Measurements from ENCODE around the gene CARD11. TPM values are rescaled to one million over a fixed set of nuclear protein-coding genes. Genes with fewer than 3 reads are reported as not detected.

The CARD11 gene
- total and polyA plus RNA-seq, 2 donors (not counting 1 experiment from before 2014, with no cell fraction given) = 129 to 135 TPM

DNA sequence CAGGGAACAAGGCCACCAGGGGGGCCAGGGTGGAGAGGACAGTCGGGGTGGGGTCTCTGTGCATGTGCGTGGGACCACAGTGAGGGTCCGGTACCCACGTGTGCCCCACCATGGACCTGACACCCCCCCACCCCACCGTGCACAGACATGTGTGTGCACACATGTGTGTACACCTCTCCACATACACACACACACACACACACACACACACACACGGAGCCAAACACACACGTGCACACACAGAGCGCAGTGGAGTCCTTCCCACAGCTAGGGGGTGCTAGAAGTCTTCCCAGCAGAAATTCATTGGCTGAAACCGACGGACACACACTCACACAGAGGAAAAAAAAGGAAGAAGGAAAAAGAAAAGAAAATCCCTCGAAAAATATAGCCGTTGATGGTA, 156.8 kb downstream of the CARD11 start:
- peaks cover 5% of the 10 kb centered on the region for H3K4me1 Mint-ChIP-seq
- CTCF ChIA-PET = interaction anchor here (0.8 to 4.6 kb wide), 12 partner anchors 11 to 786 kb away, joined by 3 to 38 read pairs (median 4); no protein-coding TSS in a partner anchor
- no peaks in the 10 kb centered on the region for H3K9me3 Mint-ChIP-seq (ENCODE audit: insufficient read depth)
- 20% methylated on average over 2 of the region's 12 CpGs for WGBS (ENCODE audit: insufficient coverage)
- no peak overlapping the region for H3K4me3 Mint-ChIP-seq
- Histone ChIP-seq H3K4me3 (ENCODE audit: control extremely low read depth in 1 of 5, extremely low read depth in 1 of 5, insufficient read depth in 1 of 5, low read depth in 2 of 5, low read length in 4 of 5) (no peak overlapping the region), H3K79me2 (ENCODE audit: control insufficient read depth, insufficient read depth, low read length) (no peaks in the 10 kb centered on the region), H4K20me1 (ENCODE audit: control insufficient read depth, insufficient read depth, low read length, poor library complexity, severe bottlenecking) (no peaks in the 10 kb centered on the region), H3K9ac (ENCODE audit: low read length) (no peak overlapping the region), H3K36me3 (replicated peaks in 1 of 2; ENCODE audit: control extremely low read depth in 1 of 2, control insufficient read depth in 1 of 2, extremely low read depth in 1 of 2, insufficient read depth in 2 of 2, low read length in 1 of 2) (no peaks in the 10 kb centered on the region), H3K27ac (ENCODE audit: low read length in 2 of 2) (no peak overlapping the region), H2AFZ (ENCODE audit: insufficient read depth, low read depth, low read length, poor library complexity, severe bottlenecking) (no peak overlapping the region), H3K27me3 (replicated peaks in 1 of 4; ENCODE audit: control extremely low read depth in 1 of 4, control insufficient read depth in 3 of 4, insufficient read depth in 4 of 4, low read length in 3 of 4) (no peaks in the 10 kb centered on the region), H3K4me2 (replicated peaks; ENCODE audit: low read depth, low read length, poor library complexity, severe bottlenecking) (peak overlapping the region; percentile 47), H3K9me3 (ENCODE audit: control extremely low read depth in 1 of 3, control insufficient read depth in 2 of 3, insufficient read depth in 1 of 3, low read length in 2 of 3) (no peaks in the 10 kb centered on the region), H3K4me1 (ENCODE audit: control insufficient read depth in 2 of 2, insufficient read depth in 2 of 2, low read length in 2 of 2) (peaks cover 0 to 4% of the 10 kb centered on the region in 2 donors)
- POLR2A ChIA-PET = no interaction called here
- TF ChIP-seq EZH2 (IDR thresholded peaks at IDR 0.05; ENCODE audit: borderline replicate concordance, insufficient read depth, low read depth, low read length, poor library complexity, severe bottlenecking) = no peak
- TF ChIP-seq, protein P1, sequence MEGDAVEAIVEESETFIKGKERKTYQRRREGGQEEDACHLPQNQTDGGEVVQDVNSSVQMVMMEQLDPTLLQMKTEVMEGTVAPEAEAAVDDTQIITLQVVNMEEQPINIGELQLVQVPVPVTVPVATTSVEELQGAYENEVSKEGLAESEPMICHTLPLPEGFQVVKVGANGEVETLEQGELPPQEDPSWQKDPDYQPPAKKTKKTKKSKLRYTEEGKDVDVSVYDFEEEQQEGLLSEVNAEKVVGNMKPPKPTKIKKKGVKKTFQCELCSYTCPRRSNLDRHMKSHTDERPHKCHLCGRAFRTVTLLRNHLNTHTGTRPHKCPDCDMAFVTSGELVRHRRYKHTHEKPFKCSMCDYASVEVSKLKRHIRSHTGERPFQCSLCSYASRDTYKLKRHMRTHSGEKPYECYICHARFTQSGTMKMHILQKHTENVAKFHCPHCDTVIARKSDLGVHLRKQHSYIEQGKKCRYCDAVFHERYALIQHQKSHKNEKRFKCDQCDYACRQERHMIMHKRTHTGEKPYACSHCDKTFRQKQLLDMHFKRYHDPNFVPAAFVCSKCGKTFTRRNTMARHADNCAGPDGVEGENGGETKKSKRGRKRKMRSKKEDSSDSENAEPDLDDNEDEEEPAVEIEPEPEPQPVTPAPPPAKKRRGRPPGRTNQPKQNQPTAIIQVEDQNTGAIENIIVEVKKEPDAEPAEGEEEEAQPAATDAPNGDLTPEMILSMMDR (IDR thresholded peaks at IDR 0.05) = peak; percentile 65
- H3K27ac Mint-ChIP-seq = no peak overlapping the region
- intact Hi-C loops (cut with micrococcal nuclease) = loop anchor here (1.0 to 10.0 kb wide), 4 partner anchors 268 to 1010 kb away; partner anchors contain the start of gene SDK1
- DNase-seq = peak; percentile 78
- no peaks in the 10 kb centered on the region for H3K27me3 Mint-ChIP-seq
- ATAC-seq (ENCODE audit: low read depth) = peak; percentile 76

DNA sequence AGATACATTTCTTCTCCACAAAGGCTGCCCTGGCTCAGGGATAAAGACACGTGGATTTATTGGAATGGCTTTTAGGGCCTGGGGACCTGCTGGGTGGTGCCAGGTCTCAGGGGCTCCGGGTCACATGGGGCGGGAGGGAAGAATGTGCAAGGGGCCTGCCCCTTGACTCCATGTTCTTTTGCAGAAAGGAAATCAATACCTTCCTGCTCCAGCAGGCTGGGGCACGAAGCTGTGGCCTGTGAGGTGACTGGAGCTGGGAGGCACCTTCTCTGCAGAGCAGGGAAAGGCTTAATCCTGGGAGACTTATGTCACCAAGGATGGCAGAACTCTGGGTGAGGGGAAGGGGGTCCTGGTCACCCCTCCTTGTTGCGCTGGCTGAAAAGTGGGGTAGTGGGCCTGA, 157.3 kb downstream of the CARD11 start:
- 71% methylated on average over 5 of the region's 5 CpGs for WGBS (ENCODE audit: insufficient coverage)
- POLR2A ChIA-PET = no interaction called here
- TF ChIP-seq, protein P1 (IDR thresholded peaks at IDR 0.05) = no peak
- no peak for TF ChIP-seq EZH2 (IDR thresholded peaks at IDR 0.05; ENCODE audit: borderline replicate concordance, insufficient read depth, low read depth, low read length, poor library complexity, severe bottlenecking)
- Histone ChIP-seq H3K9ac (ENCODE audit: low read length) (no peak overlapping the region), H3K36me3 (replicated peaks in 1 of 2; ENCODE audit: control extremely low read depth in 1 of 2, control insufficient read depth in 1 of 2, extremely low read depth in 1 of 2, insufficient read depth in 2 of 2, low read length in 1 of 2) (no peaks in the 10 kb centered on the region), H3K4me3 (ENCODE audit: control extremely low read depth in 1 of 5, extremely low read depth in 1 of 5, insufficient read depth in 1 of 5, low read depth in 2 of 5, low read length in 4 of 5) (no peak overlapping the region), H3K27me3 (replicated peaks in 1 of 4; ENCODE audit: control extremely low read depth in 1 of 4, control insufficient read depth in 3 of 4, insufficient read depth in 4 of 4, low read length in 3 of 4) (no peaks in the 10 kb centered on the region), H3K4me1 (ENCODE audit: control insufficient read depth in 2 of 2, insufficient read depth in 2 of 2, low read length in 2 of 2) (peaks cover 0 to 4% of the 10 kb centered on the region in 2 donors), H4K20me1 (ENCODE audit: control insufficient read depth, insufficient read depth, low read length, poor library complexity, severe bottlenecking) (no peaks in the 10 kb centered on the region), H3K79me2 (ENCODE audit: control insufficient read depth, insufficient read depth, low read length) (no peaks in the 10 kb centered on the region), H2AFZ (ENCODE audit: insufficient read depth, low read depth, low read length, poor library complexity, severe bottlenecking) (no peak overlapping the region), H3K4me2 (replicated peaks; ENCODE audit: low read depth, low read length, poor library complexity, severe bottlenecking) (no peak overlapping the region), H3K9me3 (ENCODE audit: control extremely low read depth in 1 of 3, control insufficient read depth in 2 of 3, insufficient read depth in 1 of 3, low read length in 2 of 3) (no peaks in the 10 kb centered on the region), H3K27ac (ENCODE audit: low read length in 2 of 2) (no peak overlapping the region)
- CTCF ChIA-PET = interaction anchor here (1.0 to 4.6 kb wide), 8 partner anchors 37 to 787 kb away, joined by 3 to 38 read pairs (median 5); no protein-coding TSS in a partner anchor
- intact Hi-C loops (cut with micrococcal nuclease) = loop anchor here (5.0 to 10.0 kb wide), 2 partner anchors 418 to 786 kb away; partner anchors contain the start of gene SDK1
- ATAC-seq (ENCODE audit: low read depth) (no peak), DNase-seq (no peak)
- Mint-ChIP-seq H3K27me3 (no peaks in the 10 kb centered on the region), H3K9me3 (ENCODE audit: insufficient read depth) (no peaks in the 10 kb centered on the region), H3K27ac (no peak overlapping the region), H3K4me1 (peaks cover 4% of the 10 kb centered on the region), H3K4me3 (no peak overlapping the region)
